Psoas muscle (tissue), 8 donors: ENCODE measurements around the gene PARK7. TPM values are rescaled to one million over a fixed set of nuclear protein-coding genes. Genes with fewer than 3 reads are reported as not detected.

Experiments used
- ATAC-seq, 4 donors: fragments of 200-7000 bp; cut with Tn5 transposase; one replicate each; pipeline ENCODE4 v1.9.1; 2020; ENCODE audit warnings: moderate library complexity in 3 of 4, mild to moderate bottlenecking in 2 of 4
- DNase-seq, 2 donors: peaks; one replicate each; pipeline ENCODE4 v3.0.0-alpha.2; 2020
- H3K27ac ChIP-seq: fragments of 200-600 bp; one replicate; pipeline ENCODE4 v1.8.0; 2022
- H3K27me3 ChIP-seq, 3 donors: fragments of 200-600 bp in 1 of 3; one replicate each; pipeline versions ENCODE4 v1.6.1 to v1.8.0; 2013 to 2022; ENCODE audit warnings: low read length in 2 of 3, mild to moderate bottlenecking in 2 of 3, moderate library complexity in 1 of 3; ENCODE audit not compliant: insufficient read depth in 3 of 3
- H3K36me3 ChIP-seq, 2 donors: fragments of 200-600 bp in 1 of 2; one replicate each; pipeline versions ENCODE4 v1.6.1 to v1.8.0; 2013 to 2022; ENCODE audit warnings: low read depth in 1 of 2, mild to moderate bottlenecking in 1 of 2, moderate library complexity in 1 of 2; ENCODE audit not compliant: insufficient read depth in 1 of 2
- H3K4me1 ChIP-seq: fragments of 200-600 bp; one replicate; pipeline ENCODE4 v1.8.0; 2022
- H3K4me3 ChIP-seq: fragments of 200-600 bp; one replicate; pipeline ENCODE4 v1.8.0; 2022; ENCODE audit warnings: mild to moderate bottlenecking
- H3K9me3 ChIP-seq: fragments of 200-600 bp; one replicate; pipeline ENCODE4 v1.8.0; 2022
- CTCF ChIP-seq: fragments of 200-600 bp; IDR thresholded peaks from one replicate; pipeline ENCODE4 v1.8.0; 2022; ENCODE audit warnings: antibody characterized with exemption
- WGBS, 3 donors: extraction: QIAGEN DNeasy Blood & Tissue Kit; methylation state at CpG; one replicate each; pipeline versions ENCODE4 v1.1.6 to v1.1.7; 2013; 5-methylcytosine and 5-hydroxymethylcytosine counted together
- intact Hi-C, 2 donors: fragments of 100-400 bp; cut with DNase I; formaldehyde crosslinking; loops; one replicate each; pipeline versions ENCODE4 v1.11.0 to v1.14.2; 2022
- polyA plus RNA-seq, 3 donors: library from polyadenylated mRNA; stranded (reverse); fragments of 200-250 nt; gene quantifications; one replicate each; pipeline ENCODE4 v1.2.3, GENCODE V29; 2013
- total RNA-seq, 4 donors: library from RNA; stranded (reverse); fragmentation: NEBNext Ultra II Directional in 2 of 4; extraction: Animal tissue kit (Norgen Biotek cat#: 25700) in 2 of 4; gene quantifications; one replicate each; pipeline versions ENCODE4 v1.2.1 to v1.2.4, GENCODE V29; 2021 to 2023
- donor health status: healthy with polysubstance abuse.
- donor health status: DM: no; HTN: no; CAD: no; lungs with moderate emphysema.
- donor health status: Bipolar disorder and iron deficiency.
- donor health status: healthy.
- donor health status: DM: yes; HTN: yes; CAD: no.
- donor health status: DM: no; HTN: no; CAD: no.
- donor health status: DM: no; HTN: no; CAD: no.
- donor health status: DM: yes; HTN: yes; CAD: no.

PARK7 gene
- total and polyA plus RNA-seq, 7 donors = 389 to 467 (median 430) TPM

GRCh38 chr1:8028571-8028910 lies 67.0 kb downstream of the PARK7 start:
- H3K27ac ChIP-seq = peak overlapping the region; percentile 87
- ATAC-seq (no peak), DNase-seq (no peak)
- peaks cover 33% of the 10 kb centered on the region for H3K4me1 ChIP-seq
- TF ChIP-seq CTCF = no peak
- H3K27me3 ChIP-seq = no peaks in the 10 kb centered on the region
- intact Hi-C loops = no loop called here
- no peak overlapping the region for H3K4me3 ChIP-seq
- no peaks in the 10 kb centered on the region for H3K36me3 ChIP-seq
- H3K9me3 ChIP-seq = no peaks in the 10 kb centered on the region
- WGBS, 3 donors = 69 to 83% (median 77%) methylated on average over 1 of the region's 1 CpG

- Histone ChIP-seq H3K27ac (no peak overlapping the region), H3K4me1 (peaks cover 19% of the 10 kb centered on the region), H3K9me3 (no peaks in the 10 kb centered on the region), H3K4me3 (no peak overlapping the region), H3K36me3 (no peaks in the 10 kb centered on the region), H3K27me3 (no peaks in the 10 kb centered on the region)
- DNase-seq (no peak), ATAC-seq (no peak)
- WGBS, 3 donors = 80 to 85% (median 82%) methylated on average over 9 of the region's 9 CpGs
- TF ChIP-seq CTCF = peak; percentile 78
- intact Hi-C loops = loop anchor here (2.0 kb wide), 1 partner anchor 284 kb away; no protein-coding TSS in a partner anchor
Measured at GRCh38 chr1:8031176-8031785, 69.8 kb downstream of the PARK7 start.

GRCh38 chr1:8032366-8032910 lies 70.9 kb downstream of the PARK7 start:
- intact Hi-C loops = no loop called here
- no peak overlapping the region for H3K4me3 ChIP-seq
- H3K36me3 ChIP-seq = no peaks in the 10 kb centered on the region
- no peak for TF ChIP-seq CTCF
- no peaks in the 10 kb centered on the region for H3K9me3 ChIP-seq
- peaks cover 12% of the 10 kb centered on the region for H3K4me1 ChIP-seq
- ATAC-seq = no peak
- no peaks in the 10 kb centered on the region for H3K27me3 ChIP-seq
- H3K27ac ChIP-seq = no peak overlapping the region
- WGBS, 3 donors = 95 to 96% (median 95%) methylated on average over 3 of the region's 3 CpGs
- DNase-seq = no peak

- no peak for ATAC-seq
- Histone ChIP-seq H3K4me3 (no peak overlapping the region), H3K4me1 (peaks cover 3% of the 10 kb centered on the region), H3K27me3 (no peaks in the 10 kb centered on the region), H3K9me3 (no peaks in the 10 kb centered on the region), H3K36me3 (no peaks in the 10 kb centered on the region), H3K27ac (no peak overlapping the region)
- DNase-seq = no peak
- TF ChIP-seq CTCF = no peak
- intact Hi-C loops = no loop called here
- 81 to 85% (median 83%) methylated on average over 6 of the region's 6 CpGs for WGBS, 3 donors
Measured at GRCh38 chr1:8033322-8033721, 71.8 kb downstream of the PARK7 start.

Other genes with a start within 250 kb of the PARK7 start
- gene VAMP3, start 190.4 kb upstream of the PARK7 start, total RNA-seq = 10 to 100 TPM; 54.3 to 71.6 (median 66.8) TPM
- gene VAMP3, start 190.4 kb upstream of the PARK7 start, polyA plus RNA-seq = 10 to 100 TPM; 35.0 to 68.7 (median 48.1) TPM
- 10 to 100 TPM in 3 of 4 donors, 1 to 10 TPM in 1; 4.8 to 15.1 (median 10.5) TPM for gene PER3, start 177.4 kb upstream of the PARK7 start, total RNA-seq
- gene PER3, start 177.4 kb upstream of the PARK7 start, polyA plus RNA-seq = 1 to 10 TPM; 1.4 to 2.0 (median 1.8) TPM
- under 1 TPM in 1 of 4 donors, not detected in 3; 0.24 TPM for gene UTS2, start 108.6 kb upstream of the PARK7 start, total RNA-seq
- under 1 TPM in 1 of 3 donors, not detected in 2; 0.20 TPM for gene UTS2, start 108.6 kb upstream of the PARK7 start, polyA plus RNA-seq
- gene TNFRSF9, start 20.9 kb upstream of the PARK7 start, total RNA-seq = under 1 TPM in 1 of 4 donors, not detected in 3; 0.12 TPM
- gene TNFRSF9, start 20.9 kb upstream of the PARK7 start, polyA plus RNA-seq = under 1 TPM in 2 of 3 donors, not detected in 1; 0.01 TPM
- gene ERRFI1, start 64.6 kb downstream of the PARK7 start, total RNA-seq = 10 to 100 TPM; 23.2 to 76.2 (median 58.7) TPM
- gene ERRFI1, start 64.6 kb downstream of the PARK7 start, polyA plus RNA-seq = 10 to 100 TPM; 55.4 to 99.9 (median 94.9) TPM